GM12875 (cell line): ENCODE data around the gene HIGD2B.
"Not testable (repeated sequence)": the region's sequence is repeated elsewhere in the genome, so short reads cannot be mapped to it uniquely, and the experiment has no call there.

Experiments used
- H3K4me3 ChIP-seq: one replicate; pipeline ENCODE4 v1.5.1; 2011; ENCODE audit warnings: low read depth, low read length, control low read depth
- CTCF ChIP-seq: IDR thresholded peaks from 2 replicates; pipeline ENCODE4 v1.5.1; 2011; ENCODE audit warnings: low read depth, mild to moderate bottlenecking, control low read depth, inconsistent platforms, low read length, moderate library complexity, borderline replicate concordance; ENCODE audit not compliant: insufficient read depth

HIGD2B gene

GRCh38 chr15:72671525-72671924 is 14.5 kb downstream of the HIGD2B start:
- no peak for TF ChIP-seq CTCF
- H3K4me3 ChIP-seq, result no peak overlapping the region

- H3K4me3 ChIP-seq, result not testable (repeated sequence)
- peak; percentile 79 for TF ChIP-seq CTCF
These were observed 15.2 kb downstream of the HIGD2B start for GRCh38 chr15:72670656-72671352.

- H3K4me3 ChIP-seq, result not testable (repeated sequence)
These were observed 16.2 kb downstream of the HIGD2B start for GRCh38 chr15:72669803-72670202.

GRCh38 chr15:72665706-72666105 is 20.3 kb downstream of the HIGD2B start:
- not testable (repeated sequence) for H3K4me3 ChIP-seq

- H3K4me3 ChIP-seq, result not testable (repeated sequence)
These were observed 22.1 kb downstream of the HIGD2B start for GRCh38 chr15:72663931-72664330.

GRCh38 chr15:72661081-72661480 is 24.9 kb downstream of the HIGD2B start:
- H3K4me3 ChIP-seq, result not testable (repeated sequence)

GRCh38 chr15:72656014-72656413 is 30.0 kb downstream of the HIGD2B start:
- not testable (repeated sequence) for H3K4me3 ChIP-seq

- H3K4me3 ChIP-seq, result not testable (repeated sequence)
These were observed 31.6 kb downstream of the HIGD2B start, which contains the start of gene GOLGA6B for GRCh38 chr15:72654397-72654796. GOLGA6B (plus strand) TSS chr15:72654697; CDS start chr15:72654738, 41 bp downstream.

GRCh38 chr15:72648631-72649253 is 37.2 kb downstream of the HIGD2B start:
- H3K4me3 ChIP-seq, result not testable (repeated sequence)

GRCh38 chr15:72642271-72642670 is 43.7 kb downstream of the HIGD2B start:
- not testable (repeated sequence) for H3K4me3 ChIP-seq

- not testable (repeated sequence) for H3K4me3 ChIP-seq
These were observed 46.1 kb downstream of the HIGD2B start for GRCh38 chr15:72639759-72640483.

GRCh38 chr15:72636519-72637282 is 49.3 kb downstream of the HIGD2B start:
- not testable (repeated sequence) for H3K4me3 ChIP-seq

GRCh38 chr15:72629068-72629570 is 56.9 kb downstream of the HIGD2B start:
- H3K4me3 ChIP-seq, result not testable (repeated sequence)
